LNCaP clone FGC (cell line): ENCODE results near the gene COL12A1.

Experiments
- DNase-seq: peaks from one replicate; pipeline ENCODE4 v3.0.0-alpha.2; 2011; ENCODE audit warnings: low read depth
- H3K4me3 ChIP-seq: 2 replicates; pipeline ENCODE4 v1.5.1; 2011; ENCODE audit warnings: mild to moderate bottlenecking, low read depth, low read length, control low read depth
- CTCF ChIP-seq: IDR thresholded peaks from 2 replicates; pipeline ENCODE4 v1.5.1; 2012; ENCODE audit warnings: mild to moderate bottlenecking; ENCODE audit not compliant: control insufficient read depth, insufficient read depth; ENCODE audit errors: extremely low read depth

The COL12A1 gene

GRCh38 chr6:75107913-75108312, 97.9 kb downstream of the COL12A1 start:
- no peak for DNase-seq
- TF ChIP-seq CTCF: no peak
- H3K4me3 ChIP-seq: no peak overlapping the region

GRCh38 chr6:75106426-75106825, 99.4 kb downstream of the COL12A1 start:
- no peak for TF ChIP-seq CTCF
- no peak for DNase-seq

GRCh38 chr6:75103431-75103830, 102.4 kb downstream of the COL12A1 start:
- no peak for DNase-seq
- no peak for TF ChIP-seq CTCF
- no peak overlapping the region for H3K4me3 ChIP-seq

More at GRCh38 chr6:75106426-75106825, 99.4 kb downstream of the COL12A1 start:
- no peak overlapping the region for H3K4me3 ChIP-seq

GRCh38 chr6:75102301-75102700, 103.6 kb downstream of the COL12A1 start:
- H3K4me3 ChIP-seq: no peak overlapping the region
- DNase-seq: no peak
- TF ChIP-seq CTCF: no peak

GRCh38 chr6:75101896-75102295, 104.0 kb downstream of the COL12A1 start:
- no peak overlapping the region for H3K4me3 ChIP-seq
- no peak for DNase-seq
- no peak for TF ChIP-seq CTCF

- no peak overlapping the region for H3K4me3 ChIP-seq
- no peak for DNase-seq
- no peak for TF ChIP-seq CTCF
Measured at GRCh38 chr6:75098709-75099108, 107.1 kb downstream of the COL12A1 start.

GRCh38 chr6:75096966-75097365, 108.9 kb downstream of the COL12A1 start:
- no peak overlapping the region for H3K4me3 ChIP-seq
- TF ChIP-seq CTCF: no peak
- no peak for DNase-seq
